Measurements from ENCODE around the gene MID2. TPM values are rescaled to one million over a fixed set of nuclear protein-coding genes. Genes with fewer than 3 reads are reported as not detected.

The MID2 gene
- total RNA-seq, 4 donors from 2014 or later, result 8.5 to 53.4 (median 40.7) TPM

GRCh38 chrX:107829878-107830277 is 4.2 kb downstream of the MID2 start:
- Histone ChIP-seq H3K4me1 (no peaks in the 10 kb centered on the region), H3K27ac (no peak overlapping the region), H3K4me3 (no peak overlapping the region), H3K27me3 (no peaks in the 10 kb centered on the region), H3K36me3 (no peaks in the 10 kb centered on the region), H3K9me3 (no peaks in the 10 kb centered on the region)
- no peak for TF ChIP-seq POLR2A (IDR thresholded peaks at IDR 0.05)
- no peak for TF ChIP-seq CTCF (IDR thresholded peaks at IDR 0.05)
- intact Hi-C loops (cut with DNase I; ENCODE audit: low total_unique reads), result no loop called here
- DNase-seq, result no peak

- Histone ChIP-seq H3K27ac (no peak overlapping the region), H3K4me3 (no peak overlapping the region), H3K36me3 (no peaks in the 10 kb centered on the region), H3K4me1 (no peaks in the 10 kb centered on the region), H3K27me3 (no peaks in the 10 kb centered on the region), H3K9me3 (no peaks in the 10 kb centered on the region)
- intact Hi-C loops (cut with DNase I; ENCODE audit: low total_unique reads), result no loop called here
- TF ChIP-seq CTCF (IDR thresholded peaks at IDR 0.05) (no peak), POLR2A (IDR thresholded peaks at IDR 0.05) (no peak)
- no peak for DNase-seq
These were observed 5.5 kb downstream of the MID2 start for GRCh38 chrX:107831071-107831730.

- no peak for DNase-seq
- H3K4me3 ChIP-seq, result no peak overlapping the region
- H3K4me1 ChIP-seq, result no peaks in the 10 kb centered on the region
- intact Hi-C loops (cut with DNase I; ENCODE audit: low total_unique reads), result no loop called here
- H3K9me3 ChIP-seq, result no peaks in the 10 kb centered on the region
- TF ChIP-seq CTCF (IDR thresholded peaks at IDR 0.05) (no peak), POLR2A (IDR thresholded peaks at IDR 0.05) (no peak)
- no peaks in the 10 kb centered on the region for H3K36me3 ChIP-seq
- no peak overlapping the region for H3K27ac ChIP-seq
- H3K27me3 ChIP-seq, result no peaks in the 10 kb centered on the region
These were observed 8.9 kb downstream of the MID2 start for GRCh38 chrX:107834275-107835201.

- H3K27me3 ChIP-seq, result no peaks in the 10 kb centered on the region
- no peaks in the 10 kb centered on the region for H3K9me3 ChIP-seq
- H3K4me3 ChIP-seq, result no peak overlapping the region
- no peaks in the 10 kb centered on the region for H3K36me3 ChIP-seq
- no peaks in the 10 kb centered on the region for H3K4me1 ChIP-seq
- DNase-seq, result no peak
- H3K27ac ChIP-seq, result no peak overlapping the region
- no peak for TF ChIP-seq CTCF (IDR thresholded peaks at IDR 0.05)
- intact Hi-C loops (cut with DNase I; ENCODE audit: low total_unique reads), result no loop called here
These were observed 11.3 kb downstream of the MID2 start for GRCh38 chrX:107836958-107837357.

GRCh38 chrX:107840971-107841370 is 15.3 kb downstream of the MID2 start:
- Histone ChIP-seq H3K9me3 (no peaks in the 10 kb centered on the region), H3K4me1 (no peaks in the 10 kb centered on the region), H3K36me3 (no peaks in the 10 kb centered on the region), H3K27ac (no peak overlapping the region), H3K4me3 (no peak overlapping the region), H3K27me3 (no peaks in the 10 kb centered on the region)
- intact Hi-C loops (cut with DNase I; ENCODE audit: low total_unique reads), result no loop called here
- DNase-seq, result no peak
- TF ChIP-seq POLR2A (IDR thresholded peaks at IDR 0.05) (no peak), CTCF (IDR thresholded peaks at IDR 0.05) (no peak)
